K562 (cell line): ENCODE measurements around the gene LRFN2. TPM values are rescaled to one million over a fixed set of nuclear protein-coding genes. Genes with fewer than 3 reads are reported as not detected.

Experiments used
- ATAC-seq: fragments of 200-7000 bp; cut with Tn5 transposase; 3 replicates; pipeline ENCODE4 v1.9.1; 2020; ENCODE audit warnings: moderate library complexity
- BruUV-seq: library from RNA; stranded (reverse); fragments of 400-500 nt; replicated peaks from 2 replicates; lab custom pipeline; 2021; lab: Mats Ljungman, UMichigan
- CTCF ChIA-PET: fragments of 300-600 bp; formaldehyde crosslinking; extraction: SDS; loops from one replicate; lab custom pipeline; 2021; ENCODE audit warnings: low intra/inter-chr PET ratio; lab: Yijun Ruan, JAX
- POLR2A ChIA-PET: fragments of 300-600, 350-650 bp; sonication (Branson Sonifier 250); formaldehyde crosslinking; extraction: SDS; loops from one replicate; lab custom pipeline; 2021; ENCODE audit warnings: antibody characterized with exemption, inconsistent platforms; lab: Yijun Ruan, JAX
- DNase-seq, 4 experiments: peaks; one replicate each; pipeline versions ENCODE4 v3.0.0 to v3.0.0-alpha.2; 2011 to 2018; ENCODE audit warnings: low spot score in 3 of 4, mixed read lengths in 3 of 4; ENCODE audit errors: extremely low read depth in 1 of 4
- FAIRE-seq: peaks from 2 replicates; lab custom pipeline; 2011; peaks lifted over from hg19 to GRCh38; lab: Jason Lieb, UNC
- H2AFZ ChIP-seq: 2 replicates; pipeline ENCODE4 v1.6.0; 2011; ENCODE audit warnings: low read depth, low read length, control low read depth, inconsistent platforms
- H3K27ac ChIP-seq: fragments of 200-600 bp; 3 replicates; pipeline ENCODE4 v1.8.0; 2011; ENCODE audit warnings: low read depth, mild to moderate bottlenecking, control low read depth, inconsistent platforms, low read length, moderate library complexity, mixed read lengths; ENCODE audit errors: extremely low read depth
- H3K27me3 ChIP-seq, 2 experiments: fragments of 300-600 bp in 1 of 2; 2 replicates in 1 of 2; 3 replicates in 1 of 2; pipeline versions ENCODE4 v1.6.0 to v1.8.0; 2011; ENCODE audit warnings: inconsistent platforms in 2 of 2, low read length in 2 of 2, mild to moderate bottlenecking in 1 of 2, mixed read lengths in 1 of 2, moderate library complexity in 1 of 2; ENCODE audit not compliant: control insufficient read depth in 2 of 2, insufficient read depth in 2 of 2
- H3K36me3 ChIP-seq: fragments of 300-600 bp; 3 replicates; pipeline ENCODE4 v1.8.0; 2011; ENCODE audit warnings: mild to moderate bottlenecking, low read length, inconsistent platforms; ENCODE audit not compliant: control insufficient read depth, insufficient read depth
- H3K4me1 ChIP-seq, 2 experiments: fragments of 200-600 bp in 1 of 2; replicated peaks in 1 of 2; 2 replicates in 1 of 2; 3 replicates in 1 of 2; pipeline versions ENCODE4 v1.5.1 to v1.8.0; 2011; ENCODE audit warnings: inconsistent platforms in 2 of 2, low read length in 2 of 2, mild to moderate bottlenecking in 1 of 2, mixed read lengths in 1 of 2, moderate library complexity in 1 of 2; ENCODE audit not compliant: control insufficient read depth in 2 of 2, insufficient read depth in 2 of 2
- H3K4me2 ChIP-seq: 2 replicates; pipeline ENCODE4 v1.6.1; 2011; ENCODE audit warnings: low read length, control low read depth, inconsistent platforms, mixed read lengths; ENCODE audit not compliant: insufficient read depth
- H3K4me3 ChIP-seq: fragments of 200-600 bp; sonication (generic), shearing (Covaris generic); 2 replicates; pipeline ENCODE4 v1.5.1; 2016; ENCODE audit warnings: control low read depth, inconsistent platforms
- H3K79me2 ChIP-seq: fragments of 200-600 bp; 3 replicates; pipeline ENCODE4 v1.8.0; 2011; ENCODE audit warnings: low read length, inconsistent platforms; ENCODE audit not compliant: control insufficient read depth, insufficient read depth
- H3K9ac ChIP-seq, 2 experiments: 2 replicates each; pipeline versions ENCODE4 v1.6.0 to v1.6.1; 2011; ENCODE audit warnings: low read depth in 2 of 2, low read length in 2 of 2, control low read depth in 1 of 2, inconsistent platforms in 1 of 2, mild to moderate bottlenecking in 1 of 2, mixed read lengths in 1 of 2; ENCODE audit not compliant: insufficient read depth in 1 of 2
- H3K9me1 ChIP-seq: one replicate; pipeline ENCODE4 v1.6.0; 2011; ENCODE audit warnings: inconsistent platforms, mild to moderate bottlenecking, low read length, moderate library complexity; ENCODE audit not compliant: control insufficient read depth, insufficient read depth
- H3K9me3 ChIP-seq: replicated peaks from 2 replicates; pipeline ENCODE4 v1.5.1; 2011; ENCODE audit warnings: low read depth, low read length, inconsistent platforms; ENCODE audit not compliant: control insufficient read depth, insufficient read depth
- H4K20me1 ChIP-seq: replicated peaks from 2 replicates; pipeline ENCODE4 v1.6.1; 2011; ENCODE audit warnings: low read length, inconsistent platforms, mixed read lengths; ENCODE audit not compliant: control insufficient read depth, insufficient read depth
- HNRNPUL1 ChIP-seq: fragments of 200-400 bp; formaldehyde crosslinking; IDR thresholded peaks from 2 replicates; pipeline ENCODE4 v1.6.1; 2017; ENCODE audit warnings: low read length
- MEF2D ChIP-seq: conservative IDR thresholded peaks from 2 replicates; pipeline ENCODE4 v1.6.1; 2016; ENCODE audit warnings: low read depth, missing genetic modification characterization, missing compliant biosample characterization
- ZNF507 ChIP-seq: conservative IDR thresholded peaks from 2 replicates; pipeline ENCODE4 v1.6.1; 2017; ENCODE audit warnings: missing genetic modification characterization, missing compliant biosample characterization
- WGBS: fragments of 100-300 bp; shearing (Covaris generic); methylation state at CpG from one replicate; pipeline ENCODE4 v1.1.6; 2016; ENCODE audit warnings: low coverage, mixed read lengths; ENCODE audit not compliant: insufficient coverage; ENCODE audit errors: missing lambda C conversion rate; 5-methylcytosine and 5-hydroxymethylcytosine counted together
- in situ Hi-C: fragments of 300-500 bp; cut with MboI; formaldehyde crosslinking; loops from 4 replicates; pipeline ENCODE4 v1.15.0; 2018; ENCODE audit warnings: inconsistent platforms, mixed read lengths
- intact Hi-C: fragments of 100-400 bp; cut with micrococcal nuclease; formaldehyde crosslinking; loops from 2 replicates; pipeline ENCODE4 v1.14.2; 2022
- polyA plus RNA-seq, 8 experiments: library from polyadenylated mRNA; depleted of rRNA in 4 of 8; stranded (reverse) in 5 of 8; unstranded in 3 of 8; fragments of >200 nt; fragmentation: Nextera tagmentation in 2 of 8; fragmentation: Illumina TruSeq in 1 of 8; extraction: Ambion mirVana in 2 of 8; extraction: Trizol in 1 of 8; gene quantifications; 2 replicates each; pipeline versions ENCODE4 v1.2.1 to v1.2.3, GENCODE V29; 2011 to 2014; ENCODE audit warnings: inconsistent platforms in 1 of 8, missing spikeins in 1 of 8
- total RNA-seq, 7 experiments: library from RNA; depleted of rRNA in 6 of 7; stranded (reverse); fragments of >200 nt in 6 of 7; fragmentation: Illumina TruSeq in 2 of 7; extraction: Trizol in 2 of 7; gene quantifications; 2 replicates each; pipeline versions ENCODE4 v1.2.1 to v1.2.3, GENCODE V29; 2011 to 2021; ENCODE audit warnings: low replicate concordance in 1 of 7
- TF ChIP-seq, protein P1 (sequence below): fragments of 150-350 bp; IDR thresholded peaks from 2 replicates; pipeline ENCODE4 v1.6.1; 2014; ENCODE audit warnings: low read depth, mild to moderate bottlenecking, low read length, borderline replicate concordance

Gene LRFN2
- total and polyA plus RNA-seq, 9 of the 15 experiments (the other 6 are each of a cell fraction or from before 2014, with no cell fraction given) = not detected

- FAIRE-seq (no peak), ATAC-seq (no peak), DNase-seq (no peak)
- CTCF ChIA-PET = no interaction called here
- Histone ChIP-seq H3K79me2 (0 out of 3 replicates have a peak, but pooled peaks cover 3% of the 10 kb centered on the region), H3K27me3 (no peaks in the 10 kb centered on the region), H2AFZ (peak overlapping the region; percentile 0; the same call in 1 of the 2 replicates), H3K9me3 (0 out of 2 replicates have a peak, but pooled peaks cover 6% of the 10 kb centered on the region), H3K36me3 (no peaks in the 10 kb centered on the region), H4K20me1 (no peaks in the 10 kb centered on the region), H3K4me3 (no peak overlapping the region), H3K4me1 (peaks cover 7 to 27% of the 10 kb centered on the region in 2 experiments; a peak in 4 of 5 replicates), H3K4me2 (no peak overlapping the region), H3K27ac (no peak overlapping the region), H3K9me1 (no peaks in the 10 kb centered on the region), H3K9ac (no peak overlapping the region)
- POLR2A ChIA-PET = no interaction called here
- intact Hi-C loops (no loop called here), in situ Hi-C loops (no loop called here)
- 4% methylated on average over 1 of the region's 1 CpG for WGBS
- TF ChIP-seq HNRNPUL1 (no peak), ZNF507 (tag) (no peak), MEF2D (tag) (0 out of 2 replicates have a peak, but pooled peaks have one; percentile 21)
- TF ChIP-seq, protein P1, sequence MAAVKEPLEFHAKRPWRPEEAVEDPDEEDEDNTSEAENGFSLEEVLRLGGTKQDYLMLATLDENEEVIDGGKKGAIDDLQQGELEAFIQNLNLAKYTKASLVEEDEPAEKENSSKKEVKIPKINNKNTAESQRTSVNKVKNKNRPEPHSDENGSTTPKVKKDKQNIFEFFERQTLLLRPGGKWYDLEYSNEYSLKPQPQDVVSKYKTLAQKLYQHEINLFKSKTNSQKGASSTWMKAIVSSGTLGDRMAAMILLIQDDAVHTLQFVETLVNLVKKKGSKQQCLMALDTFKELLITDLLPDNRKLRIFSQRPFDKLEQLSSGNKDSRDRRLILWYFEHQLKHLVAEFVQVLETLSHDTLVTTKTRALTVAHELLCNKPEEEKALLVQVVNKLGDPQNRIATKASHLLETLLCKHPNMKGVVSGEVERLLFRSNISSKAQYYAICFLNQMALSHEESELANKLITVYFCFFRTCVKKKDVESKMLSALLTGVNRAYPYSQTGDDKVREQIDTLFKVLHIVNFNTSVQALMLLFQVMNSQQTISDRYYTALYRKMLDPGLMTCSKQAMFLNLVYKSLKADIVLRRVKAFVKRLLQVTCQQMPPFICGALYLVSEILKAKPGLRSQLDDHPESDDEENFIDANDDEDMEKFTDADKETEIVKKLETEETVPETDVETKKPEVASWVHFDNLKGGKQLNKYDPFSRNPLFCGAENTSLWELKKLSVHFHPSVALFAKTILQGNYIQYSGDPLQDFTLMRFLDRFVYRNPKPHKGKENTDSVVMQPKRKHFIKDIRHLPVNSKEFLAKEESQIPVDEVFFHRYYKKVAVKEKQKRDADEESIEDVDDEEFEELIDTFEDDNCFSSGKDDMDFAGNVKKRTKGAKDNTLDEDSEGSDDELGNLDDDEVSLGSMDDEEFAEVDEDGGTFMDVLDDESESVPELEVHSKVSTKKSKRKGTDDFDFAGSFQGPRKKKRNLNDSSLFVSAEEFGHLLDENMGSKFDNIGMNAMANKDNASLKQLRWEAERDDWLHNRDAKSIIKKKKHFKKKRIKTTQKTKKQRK = no peak
- BruUV-seq = no TSS peak
These were observed 211.0 kb downstream of the LRFN2 start for GRCh38 chr6:40376113-40376650.
